Measurements from ENCODE around the gene SYT2.
"Not testable (repeated sequence)": the region's sequence is repeated elsewhere in the genome, so short reads cannot be mapped to it uniquely, and the experiment has no call there.

The SYT2 gene

GRCh38 chr1:202624088-202624780 lies 86.0 kb downstream of the SYT2 start:
- DNase-seq (ENCODE audit: low read depth in 2 of 2), result no peak

GRCh38 chr1:202623476-202623875 lies 86.8 kb downstream of the SYT2 start:
- not testable (repeated sequence) for DNase-seq (ENCODE audit: low read depth in 2 of 2)

GRCh38 chr1:202623075-202623474 lies 87.2 kb downstream of the SYT2 start:
- DNase-seq (ENCODE audit: low read depth in 2 of 2), result no peak

GRCh38 chr1:202622388-202622787 lies 87.9 kb downstream of the SYT2 start:
- DNase-seq (ENCODE audit: low read depth in 2 of 2), result no peak

GRCh38 chr1:202621446-202621845 lies 88.8 kb downstream of the SYT2 start:
- no peak for DNase-seq (ENCODE audit: low read depth in 2 of 2)

GRCh38 chr1:202620036-202620435 lies 90.2 kb downstream of the SYT2 start:
- DNase-seq (ENCODE audit: low read depth in 2 of 2), result not testable (repeated sequence)

- DNase-seq (ENCODE audit: low read depth in 2 of 2), result no peak
Observed at GRCh38 chr1:202619505-202619904, 90.7 kb downstream of the SYT2 start.

GRCh38 chr1:202619012-202619411 lies 91.2 kb downstream of the SYT2 start:
- DNase-seq (ENCODE audit: low read depth in 2 of 2), result not testable (repeated sequence)

- no peak for DNase-seq (ENCODE audit: low read depth in 2 of 2)
Observed at GRCh38 chr1:202616355-202616915, 93.8 kb downstream of the SYT2 start.

- no peak for DNase-seq (ENCODE audit: low read depth in 2 of 2)
Observed at GRCh38 chr1:202615501-202616354, 94.5 kb downstream of the SYT2 start.

GRCh38 chr1:202615208-202615500 lies 95.1 kb downstream of the SYT2 start:
- DNase-seq (ENCODE audit: low read depth in 2 of 2), result not testable (repeated sequence)

GRCh38 chr1:202614363-202615207 lies 95.7 kb downstream of the SYT2 start:
- not testable (repeated sequence) for DNase-seq (ENCODE audit: low read depth in 2 of 2)

GRCh38 chr1:202613571-202613970 lies 96.7 kb downstream of the SYT2 start:
- DNase-seq (ENCODE audit: low read depth in 2 of 2), result no peak

GRCh38 chr1:202612036-202612435 lies 98.2 kb downstream of the SYT2 start:
- DNase-seq (ENCODE audit: low read depth in 2 of 2), result not testable (repeated sequence)

GRCh38 chr1:202605515-202605914 lies 104.7 kb downstream of the SYT2 start:
- no peak for DNase-seq (ENCODE audit: low read depth in 2 of 2)

GRCh38 chr1:202603435-202603834 lies 106.8 kb downstream of the SYT2 start:
- DNase-seq (ENCODE audit: low read depth in 2 of 2), result no peak

- no peak for DNase-seq (ENCODE audit: low read depth in 2 of 2)
Observed at GRCh38 chr1:202600432-202601041, 109.7 kb downstream of the SYT2 start.

- DNase-seq (ENCODE audit: low read depth in 2 of 2), result no peak
Observed at GRCh38 chr1:202599669-202600431, 110.4 kb downstream of the SYT2 start.

GRCh38 chr1:202597090-202597761 lies 113.0 kb downstream of the SYT2 start:
- DNase-seq (ENCODE audit: low read depth in 2 of 2), result no peak

GRCh38 chr1:202596638-202597037 lies 113.6 kb downstream of the SYT2 start:
- no peak for DNase-seq (ENCODE audit: low read depth in 2 of 2)

Data from stimulated activated CD8-positive, alpha-beta memory T cell treated with anti-CD3 and anti-CD28 coated beads, Interleukin-7, amount 100 ng/mL, for 4 hours (primary cell).